Dendritic cell treated with granulocyte-macrophage colony-stimulating factor and Interleukin-4, amounts not matched to agents 40 ng/mL and 50 ng/mL, for 4 days (primary cell): Measurements from ENCODE around the gene CD28.

ENCODE experiments used
- H3K27ac Mint-ChIP-seq: one replicate; pipeline ENCODE4 v1.8.0; 2022; ENCODE audit warnings: mild to moderate bottlenecking, mixed read lengths
- H3K27me3 Mint-ChIP-seq: one replicate; pipeline ENCODE4 v1.8.0; 2022; ENCODE audit warnings: mild to moderate bottlenecking, mixed read lengths
- H3K36me3 Mint-ChIP-seq: one replicate; pipeline ENCODE4 v1.8.0; 2022; ENCODE audit warnings: low read depth, mixed read lengths
- H3K4me1 Mint-ChIP-seq: one replicate; pipeline ENCODE4 v1.8.0; 2022; ENCODE audit warnings: low read depth, mixed read lengths
- H3K4me3 Mint-ChIP-seq: one replicate; pipeline ENCODE4 v1.8.0; 2022; ENCODE audit warnings: mild to moderate bottlenecking, moderate library complexity, mixed read lengths
- H3K9me3 Mint-ChIP-seq: one replicate; pipeline ENCODE4 v1.8.0; 2022; ENCODE audit warnings: mixed read lengths
- intact Hi-C: fragments of 100-400 bp; cut with micrococcal nuclease; formaldehyde crosslinking; loops from one replicate; pipeline ENCODE4 v1.15.0; 2022

The CD28 gene

DNA sequence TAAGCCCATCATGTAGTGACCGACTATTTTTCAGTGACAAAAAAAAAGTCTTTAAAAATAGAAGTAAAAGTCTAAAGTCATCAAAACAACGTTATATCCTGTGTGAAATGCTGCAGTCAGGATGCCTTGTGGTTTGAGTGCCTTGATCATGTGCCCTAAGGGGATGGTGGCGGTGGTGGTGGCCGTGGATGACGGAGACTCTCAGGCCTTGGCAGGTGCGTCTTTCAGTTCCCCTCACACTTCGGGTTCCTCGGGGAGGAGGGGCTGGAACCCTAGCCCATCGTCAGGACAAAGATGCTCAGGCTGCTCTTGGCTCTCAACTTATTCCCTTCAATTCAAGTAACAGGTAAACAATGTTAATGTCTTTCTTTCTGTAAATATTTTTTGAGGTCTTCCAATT lies at the start of gene CD28:
Gene CD28 (plus strand): TSS at position 237 of the 400 bp plus-strand sequence. CDS start 58 bp downstream, at position 295.
- H3K4me3 Mint-ChIP-seq: peak within 1 kb of the TSS; percentile 6
- intact Hi-C loops: no loop called here
- peaks cover 13% of the 10 kb centered on the region for H3K4me1 Mint-ChIP-seq
- H3K36me3 Mint-ChIP-seq: no peaks in the 10 kb centered on the region
- H3K27ac Mint-ChIP-seq: peak within 1 kb of the TSS; percentile 66
- H3K27me3 Mint-ChIP-seq: peaks cover 4% of the 10 kb centered on the region
- H3K9me3 Mint-ChIP-seq: no peaks in the 10 kb centered on the region

- peak overlapping the region; percentile 11 for H3K4me3 Mint-ChIP-seq
- intact Hi-C loops: loop anchor here (5.0 kb wide), 2 partner anchors 128 to 153 kb away; no protein-coding TSS in a partner anchor
- peak overlapping the region; percentile 82 for H3K27ac Mint-ChIP-seq
- no peaks in the 10 kb centered on the region for H3K27me3 Mint-ChIP-seq
- H3K4me1 Mint-ChIP-seq: peaks cover 70% of the 10 kb centered on the region
- no peaks in the 10 kb centered on the region for H3K9me3 Mint-ChIP-seq
- H3K36me3 Mint-ChIP-seq: no peaks in the 10 kb centered on the region
These were observed 46.9 kb upstream of the CD28 start for GRCh38 chr2:203659331-203660049.

GRCh38 chr2:203660465-203660864 lies 46.0 kb upstream of the CD28 start:
- Mint-ChIP-seq H3K27me3 (no peaks in the 10 kb centered on the region), H3K36me3 (no peaks in the 10 kb centered on the region), H3K4me3 (no peak overlapping the region), H3K9me3 (no peaks in the 10 kb centered on the region), H3K4me1 (peaks cover 61% of the 10 kb centered on the region), H3K27ac (peak overlapping the region; percentile 82)
- intact Hi-C loops: no loop called here

- H3K36me3 Mint-ChIP-seq: no peaks in the 10 kb centered on the region
- no peaks in the 10 kb centered on the region for H3K9me3 Mint-ChIP-seq
- no peak overlapping the region for H3K27ac Mint-ChIP-seq
- H3K4me1 Mint-ChIP-seq: peaks cover 53% of the 10 kb centered on the region
- no peaks in the 10 kb centered on the region for H3K27me3 Mint-ChIP-seq
- intact Hi-C loops: no loop called here
- no peak overlapping the region for H3K4me3 Mint-ChIP-seq
These were observed 45.0 kb upstream of the CD28 start for GRCh38 chr2:203661279-203661908.

DNA sequence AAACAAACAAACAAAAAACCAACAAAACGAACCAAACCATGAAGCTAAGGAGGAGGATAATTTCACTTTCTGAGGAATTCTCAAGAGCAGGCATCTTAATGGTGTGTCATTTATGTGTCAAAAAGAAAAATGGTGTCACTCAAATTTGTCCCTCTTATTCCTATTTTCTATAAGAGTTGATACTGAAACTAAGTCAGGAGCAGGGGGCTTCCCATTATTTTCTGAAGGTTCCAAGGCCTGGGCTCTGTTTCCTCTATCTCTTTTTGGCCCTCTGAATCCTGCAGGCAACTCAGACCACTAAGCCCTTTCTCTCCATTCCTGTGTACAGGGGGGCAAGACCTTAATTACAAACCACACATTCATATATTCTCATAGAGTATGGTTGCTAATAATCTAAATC lies 44.0 kb upstream of the CD28 start:
- Mint-ChIP-seq H3K9me3 (no peaks in the 10 kb centered on the region), H3K4me1 (peaks cover 45% of the 10 kb centered on the region), H3K4me3 (no peak overlapping the region), H3K27ac (peak overlapping the region; percentile 34), H3K27me3 (no peaks in the 10 kb centered on the region), H3K36me3 (no peaks in the 10 kb centered on the region)
- intact Hi-C loops: no loop called here

GRCh38 chr2:203662951-203663350 lies 43.5 kb upstream of the CD28 start:
- Mint-ChIP-seq H3K27me3 (no peaks in the 10 kb centered on the region), H3K27ac (peak overlapping the region; percentile 34), H3K9me3 (no peaks in the 10 kb centered on the region), H3K36me3 (no peaks in the 10 kb centered on the region), H3K4me1 (peaks cover 44% of the 10 kb centered on the region), H3K4me3 (no peak overlapping the region)
- intact Hi-C loops: no loop called here

GRCh38 chr2:203664029-203664755 lies 42.2 kb upstream of the CD28 start:
- H3K4me3 Mint-ChIP-seq: no peak overlapping the region
- no peaks in the 10 kb centered on the region for H3K9me3 Mint-ChIP-seq
- peak overlapping the region; percentile 37 for H3K27ac Mint-ChIP-seq
- no peaks in the 10 kb centered on the region for H3K27me3 Mint-ChIP-seq
- H3K4me1 Mint-ChIP-seq: peaks cover 39% of the 10 kb centered on the region
- no peaks in the 10 kb centered on the region for H3K36me3 Mint-ChIP-seq
- intact Hi-C loops: no loop called here

GRCh38 chr2:203667838-203668237 lies 38.6 kb upstream of the CD28 start:
- Mint-ChIP-seq H3K27ac (no peak overlapping the region), H3K9me3 (no peaks in the 10 kb centered on the region), H3K27me3 (no peaks in the 10 kb centered on the region), H3K36me3 (no peaks in the 10 kb centered on the region), H3K4me1 (peaks cover 21% of the 10 kb centered on the region), H3K4me3 (no peak overlapping the region)
- intact Hi-C loops: no loop called here

DNA sequence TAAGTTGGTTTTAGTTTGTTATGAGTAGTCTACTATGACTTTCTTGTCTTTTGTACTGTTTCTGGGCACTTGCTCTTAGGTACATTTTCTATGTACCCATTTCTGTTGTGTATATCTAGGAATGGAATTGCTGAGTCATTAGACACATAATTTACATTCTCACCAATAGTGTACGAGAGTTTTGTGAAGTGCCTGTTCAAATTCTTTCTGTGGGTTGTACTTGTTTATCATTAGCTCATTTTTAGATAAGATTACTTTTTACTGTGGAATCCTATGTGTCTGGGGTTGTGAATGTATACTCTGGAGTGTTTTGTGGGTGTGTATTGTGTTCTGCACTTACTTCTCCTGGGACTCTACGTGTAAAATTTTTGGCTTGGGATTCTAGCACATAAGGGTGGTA lies 36.6 kb upstream of the CD28 start:
- Mint-ChIP-seq H3K27me3 (no peaks in the 10 kb centered on the region), H3K4me1 (peaks cover 19% of the 10 kb centered on the region), H3K27ac (no peak overlapping the region), H3K9me3 (peaks cover 9% of the 10 kb centered on the region), H3K36me3 (peaks cover 6% of the 10 kb centered on the region), H3K4me3 (no peak overlapping the region)
- intact Hi-C loops: no loop called here

DNA sequence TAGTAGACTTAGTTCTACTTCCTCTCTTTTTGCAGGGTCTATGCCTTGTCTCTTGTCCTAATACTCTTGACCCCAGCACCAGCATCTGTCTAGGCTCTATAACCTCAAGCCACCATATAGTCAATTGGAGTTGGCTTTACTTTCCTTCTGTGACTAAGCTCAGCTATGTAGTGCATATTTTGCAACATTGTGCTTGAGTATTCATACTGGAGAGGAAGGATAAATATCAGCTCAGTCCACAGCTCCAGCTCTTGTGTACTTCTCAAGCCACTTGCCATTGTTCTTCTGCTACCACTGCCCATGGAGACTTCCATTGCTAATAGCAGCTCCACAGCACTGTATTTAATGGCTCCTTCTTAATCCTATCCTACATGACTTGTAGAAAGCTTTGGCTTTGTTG lies 35.5 kb upstream of the CD28 start:
- intact Hi-C loops: no loop called here
- H3K27me3 Mint-ChIP-seq: no peaks in the 10 kb centered on the region

DNA sequence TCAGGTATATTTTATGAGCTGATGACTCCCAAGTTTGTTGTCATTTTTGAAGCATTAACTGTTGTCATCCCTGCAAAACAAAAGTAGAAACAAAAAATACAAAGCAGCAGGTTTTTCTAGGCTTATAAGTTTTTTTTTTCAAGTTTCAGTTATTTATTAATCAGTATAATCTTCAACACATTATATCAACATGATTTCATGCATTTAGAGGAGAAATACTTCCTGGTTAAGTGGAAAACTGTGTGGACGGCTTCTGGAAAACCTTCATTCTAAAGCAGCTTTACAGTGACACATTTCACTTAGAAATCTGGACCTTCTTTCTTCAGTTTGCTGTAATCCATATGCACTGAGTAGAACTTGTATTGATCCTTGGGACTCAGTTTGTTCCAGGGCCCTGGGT lies 34.6 kb upstream of the CD28 start:
- H3K27ac Mint-ChIP-seq: no peak overlapping the region
- peaks cover 6% of the 10 kb centered on the region for H3K36me3 Mint-ChIP-seq
- intact Hi-C loops: no loop called here
- H3K27me3 Mint-ChIP-seq: no peaks in the 10 kb centered on the region
- peaks cover 14% of the 10 kb centered on the region for H3K4me1 Mint-ChIP-seq
- H3K4me3 Mint-ChIP-seq: no peak overlapping the region
- H3K9me3 Mint-ChIP-seq: peaks cover 9% of the 10 kb centered on the region

More for the DNA sequence above, 35.5 kb upstream of the CD28 start:
- Mint-ChIP-seq H3K36me3 (peaks cover 6% of the 10 kb centered on the region), H3K9me3 (peaks cover 9% of the 10 kb centered on the region), H3K4me1 (peaks cover 19% of the 10 kb centered on the region), H3K4me3 (no peak overlapping the region), H3K27ac (no peak overlapping the region)

- Mint-ChIP-seq H3K27ac (no peak overlapping the region), H3K4me1 (peaks cover 11% of the 10 kb centered on the region), H3K27me3 (no peaks in the 10 kb centered on the region), H3K36me3 (peaks cover 6% of the 10 kb centered on the region), H3K9me3 (peaks cover 9% of the 10 kb centered on the region), H3K4me3 (no peak overlapping the region)
- intact Hi-C loops: no loop called here
These were observed 33.6 kb upstream of the CD28 start for GRCh38 chr2:203672856-203673255.

DNA sequence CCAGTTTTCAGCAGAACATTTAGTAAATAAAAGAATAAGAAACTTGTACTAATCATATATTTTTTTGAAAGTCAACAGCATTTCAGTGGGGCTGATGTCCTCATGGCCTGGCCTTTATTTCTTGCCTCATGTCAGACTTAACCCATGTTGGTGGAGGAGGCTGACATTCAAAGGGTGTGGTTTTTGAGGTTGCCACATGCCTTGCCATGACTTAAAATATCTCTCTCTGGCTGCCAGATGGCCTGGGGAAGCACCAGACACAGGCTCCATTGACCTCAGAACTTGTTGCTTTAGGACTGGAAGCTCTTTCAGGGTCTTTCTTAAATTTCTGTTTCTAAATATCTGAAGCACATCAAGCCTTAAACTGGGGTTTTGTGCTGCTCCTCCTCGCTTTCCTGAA lies 32.5 kb upstream of the CD28 start:
- H3K4me1 Mint-ChIP-seq: peaks cover 6% of the 10 kb centered on the region
- H3K4me3 Mint-ChIP-seq: no peak overlapping the region
- intact Hi-C loops: no loop called here
- H3K27ac Mint-ChIP-seq: no peak overlapping the region
- H3K9me3 Mint-ChIP-seq: peaks cover 9% of the 10 kb centered on the region
- no peaks in the 10 kb centered on the region for H3K27me3 Mint-ChIP-seq
- H3K36me3 Mint-ChIP-seq: peaks cover 6% of the 10 kb centered on the region

GRCh38 chr2:203675086-203675485 lies 31.4 kb upstream of the CD28 start:
- no peak overlapping the region for H3K4me3 Mint-ChIP-seq
- H3K27ac Mint-ChIP-seq: no peak overlapping the region
- peaks cover 9% of the 10 kb centered on the region for H3K9me3 Mint-ChIP-seq
- peaks cover 6% of the 10 kb centered on the region for H3K36me3 Mint-ChIP-seq
- peaks cover 6% of the 10 kb centered on the region for H3K4me1 Mint-ChIP-seq
- intact Hi-C loops: no loop called here
- H3K27me3 Mint-ChIP-seq: no peaks in the 10 kb centered on the region
